ENCODE results near the gene PFN1.
"Not testable (repeated sequence)": the region's sequence is repeated elsewhere in the genome, so short reads cannot be mapped to it uniquely, and the experiment has no call there.

Gene PFN1

DNA sequence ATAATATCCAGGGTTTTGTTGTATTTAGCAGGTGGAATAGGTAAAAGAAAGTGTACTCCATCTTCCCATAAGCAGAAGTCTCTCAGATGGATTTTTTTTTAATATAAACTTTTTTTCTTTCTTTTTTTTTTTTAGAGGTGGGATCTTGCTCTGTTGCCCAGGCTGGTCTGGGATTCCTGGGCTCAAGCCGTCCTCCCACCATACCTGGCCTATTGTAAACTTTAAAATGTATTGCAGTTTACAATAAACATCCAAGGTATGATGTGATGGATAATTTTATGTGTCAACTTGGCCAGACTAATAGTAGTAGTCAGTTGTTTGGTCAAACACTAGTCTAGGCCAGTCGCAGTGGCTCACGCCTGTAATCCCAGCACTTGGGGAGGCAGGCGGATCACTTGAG lies 27.0 kb downstream of the PFN1 start:
- no peak for DNase-seq (ENCODE audit: low spot score)

GRCh38 chr17:4920351-4921048 lies 27.8 kb downstream of the PFN1 start:
- DNase-seq (ENCODE audit: low spot score): no peak

GRCh38 chr17:4919511-4920047 lies 28.8 kb downstream of the PFN1 start:
- no peak for DNase-seq (ENCODE audit: low spot score)

DNA sequence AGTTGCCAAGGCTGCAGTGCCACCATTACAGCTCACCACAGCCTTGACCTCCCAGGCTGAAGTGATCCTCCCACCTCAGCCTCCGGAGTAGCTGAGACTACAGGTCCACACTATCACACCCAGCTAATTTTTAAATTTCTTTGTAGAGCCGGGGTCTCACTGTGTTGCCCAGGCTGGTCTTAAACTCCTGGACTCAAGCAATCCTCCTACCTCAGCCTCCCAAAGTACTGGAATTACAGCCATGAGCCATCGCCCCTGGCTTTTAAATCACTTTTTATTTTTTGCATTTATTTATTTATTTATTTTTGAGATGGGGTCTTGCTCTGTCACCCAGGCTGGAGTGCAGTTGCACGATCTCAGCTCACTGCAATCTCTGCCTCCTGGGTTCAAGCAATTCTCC lies 33.8 kb downstream of the PFN1 start:
- not testable (repeated sequence) for DNase-seq (ENCODE audit: low spot score)

DNA sequence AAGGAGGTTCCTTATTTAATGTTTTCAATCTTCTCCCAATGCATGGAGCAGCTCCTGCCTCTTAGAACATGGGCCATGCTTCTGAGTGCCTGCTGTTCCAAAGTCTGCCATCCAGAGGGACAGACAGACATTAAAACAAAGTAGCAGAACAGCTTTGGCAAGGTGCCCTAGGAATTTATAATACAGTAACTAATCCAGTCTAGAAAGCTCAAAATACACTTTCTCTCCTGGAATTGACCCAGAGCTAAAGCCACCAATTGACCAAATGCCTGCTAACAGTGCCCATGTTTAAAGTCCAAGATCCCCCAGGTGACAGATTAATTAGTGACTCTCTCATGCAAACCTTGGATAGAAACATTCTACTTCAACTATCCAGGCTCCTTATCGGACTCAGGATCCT lies 34.3 kb downstream of the PFN1 start:
- no peak for DNase-seq (ENCODE audit: low spot score)

- peak; percentile 85 for DNase-seq (ENCODE audit: low spot score)
These were observed 39.4 kb downstream of the PFN1 start for GRCh38 chr17:4908711-4909496.

DNA sequence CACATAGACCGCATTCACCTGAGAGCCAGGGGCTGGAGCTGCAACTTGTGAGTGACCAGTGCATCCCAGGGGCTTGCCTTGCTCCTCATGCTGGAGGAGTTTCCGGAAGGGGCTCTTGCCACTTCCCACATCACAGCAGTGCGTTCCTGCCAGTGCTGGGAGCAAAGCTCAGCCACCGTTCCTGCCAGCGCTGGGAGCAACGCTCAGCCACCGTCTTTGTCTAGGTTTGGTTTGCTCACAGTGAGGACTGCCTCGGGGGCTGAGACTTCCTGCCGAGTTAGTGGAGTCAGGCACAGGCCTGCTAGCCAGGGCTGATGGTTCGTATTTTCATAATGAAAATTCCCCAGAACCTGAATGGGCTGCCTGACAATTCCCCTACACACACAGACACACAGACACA lies 40.0 kb downstream of the PFN1 start:
- DNase-seq (ENCODE audit: low spot score): no peak

DNA sequence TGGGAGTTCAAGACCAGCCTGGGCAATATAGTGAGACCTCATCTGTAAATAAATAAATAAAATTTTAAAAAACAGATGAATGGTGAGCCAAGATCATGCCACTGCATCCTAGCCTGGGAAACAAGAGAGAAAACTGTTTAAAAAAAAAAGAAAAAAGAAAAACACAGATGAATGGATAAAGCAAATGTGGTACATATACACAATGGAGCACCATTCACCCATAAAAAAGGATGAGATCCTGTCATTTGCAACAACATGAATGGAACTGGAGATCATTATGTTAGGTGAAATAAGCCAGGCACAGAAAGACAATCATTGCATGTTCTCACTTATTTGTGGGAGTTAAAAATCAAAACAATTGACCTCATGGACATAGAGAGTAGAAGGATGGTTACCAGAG lies 41.7 kb downstream of the PFN1 start:
- not testable (repeated sequence) for DNase-seq (ENCODE audit: low spot score)

DNA sequence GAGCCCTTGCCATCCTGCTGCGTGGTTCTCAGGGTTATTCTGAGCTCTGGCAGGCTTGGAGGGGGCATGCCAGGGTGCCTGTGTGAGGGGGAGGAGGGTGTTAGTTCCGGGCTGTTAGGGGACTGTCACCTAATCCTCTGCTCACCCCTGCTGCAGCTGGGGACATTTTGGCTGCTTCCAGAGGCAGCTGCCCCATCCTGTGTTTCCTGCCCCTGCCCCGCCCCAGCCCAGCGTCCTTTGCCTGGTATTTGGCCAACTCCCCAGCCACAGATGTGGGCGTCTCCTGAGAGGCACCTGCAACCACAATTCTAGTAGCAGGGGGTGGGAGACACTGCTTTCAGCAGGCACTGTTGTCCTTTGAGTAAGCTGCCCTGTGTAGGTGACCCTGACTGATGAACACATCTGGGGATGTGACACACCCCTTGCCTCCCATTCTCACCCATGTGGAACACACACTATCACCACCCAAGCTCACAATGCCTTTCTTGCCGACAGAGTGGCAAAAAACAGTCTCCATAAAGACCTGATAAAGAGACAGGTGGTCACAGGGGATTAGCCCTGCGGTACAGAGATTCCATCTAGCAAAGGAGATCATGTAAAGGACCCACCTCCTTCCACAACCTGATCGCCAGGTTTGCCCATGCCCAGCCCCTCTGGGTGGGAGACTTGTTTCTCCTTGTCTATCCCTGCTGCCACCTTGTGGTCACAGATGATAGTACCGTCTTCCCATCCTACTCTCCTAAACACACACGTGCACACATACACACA lies 45.1 kb downstream of the PFN1 start, which contains the start of gene CHRNE:
CHRNE (minus strand) TSS at position 48 of the 768 bp plus-strand sequence; CDS start at position 13, 35 bp downstream.
- DNase-seq (ENCODE audit: low spot score): peak; percentile 82

- DNase-seq (ENCODE audit: low spot score): no peak
These were observed 45.8 kb downstream of the PFN1 start for GRCh38 chr17:4902540-4902939.

- DNase-seq (ENCODE audit: low spot score): no peak
These were observed 46.5 kb downstream of the PFN1 start for GRCh38 chr17:4901648-4902344.

- no peak for DNase-seq (ENCODE audit: low spot score)
These were observed 47.2 kb downstream of the PFN1 start for GRCh38 chr17:4901108-4901647.

GRCh38 chr17:4900231-4901107 lies 47.9 kb downstream of the PFN1 start:
- DNase-seq (ENCODE audit: low spot score): peak; percentile 56

GRCh38 chr17:4899341-4900230 lies 48.7 kb downstream of the PFN1 start, which contains the start of gene C17orf107:
TSS of gene C17orf107 (plus strand) at chr17:4899536. CDS start at chr17:4899763, 227 bp downstream.
- peak; percentile 84 for DNase-seq (ENCODE audit: low spot score)

- DNase-seq (ENCODE audit: low spot score): no peak
These were observed 49.4 kb downstream of the PFN1 start for GRCh38 chr17:4898927-4899326.

DNA sequence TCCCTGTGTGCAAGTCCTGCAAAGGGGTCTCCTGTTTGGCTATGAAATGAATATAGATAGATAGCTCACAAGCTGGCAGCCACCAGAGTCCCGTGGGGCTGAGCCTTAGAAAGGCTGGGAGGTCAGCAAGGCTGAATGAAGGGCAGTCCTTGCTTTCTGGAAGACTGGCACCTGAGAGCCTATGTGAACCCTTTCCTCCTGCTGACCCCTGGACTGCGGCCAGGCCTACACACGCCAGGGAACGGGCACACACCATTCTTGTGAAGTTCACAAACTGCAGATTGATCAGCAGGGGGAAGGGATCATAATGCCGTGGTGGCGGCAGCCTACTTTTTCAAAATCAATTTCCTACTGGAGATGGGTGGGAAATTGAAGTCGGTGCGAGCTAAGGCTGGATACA lies 50.0 kb downstream of the PFN1 start:
- DNase-seq (ENCODE audit: low spot score): no peak

GRCh38 chr17:4897785-4898184 lies 50.5 kb downstream of the PFN1 start:
- DNase-seq (ENCODE audit: low spot score): no peak

DNA sequence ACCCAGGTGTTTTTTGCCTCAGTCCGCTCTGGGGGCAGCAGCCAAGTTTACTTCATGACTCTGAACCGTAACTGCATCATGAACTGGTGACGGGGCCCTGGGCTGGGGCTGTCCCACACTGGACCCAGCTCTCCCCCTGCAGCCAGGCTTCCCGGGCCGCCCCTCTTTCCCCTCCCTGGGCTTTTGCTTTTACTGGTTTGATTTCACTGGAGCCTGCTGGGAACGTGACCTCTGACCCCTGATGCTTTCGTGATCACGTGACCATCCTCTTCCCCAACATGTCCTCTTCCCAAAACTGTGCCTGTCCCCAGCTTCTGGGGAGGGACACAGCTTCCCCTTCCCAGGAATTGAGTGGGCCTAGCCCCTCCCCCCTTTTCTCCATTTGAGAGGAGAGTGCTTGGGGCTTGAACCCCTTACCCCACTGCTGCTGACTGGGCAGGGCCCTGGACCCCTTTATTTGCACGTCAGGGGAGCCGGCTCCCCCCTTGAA lies 51.1 kb downstream of the PFN1 start:
- DNase-seq (ENCODE audit: low spot score): no peak
